WI38 (cell line): ENCODE measurements around the gene SSH2.
"Not testable (repeated sequence)": the region's sequence is repeated elsewhere in the genome, so short reads cannot be mapped to it uniquely, and the experiment has no call there.

ENCODE experiments used
- H3K4me3 ChIP-seq: 2 replicates; pipeline ENCODE4 v1.5.1; 2011; ENCODE audit warnings: low read depth, mild to moderate bottlenecking, control low read depth, low read length
- CTCF ChIP-seq: IDR thresholded peaks from 2 replicates; pipeline ENCODE4 v1.5.1; 2012; ENCODE audit warnings: low read depth, mild to moderate bottlenecking, control low read depth, low read length

SSH2 gene

GRCh38 chr17:29911641-29912177 lies 18.3 kb downstream of the SSH2 start:
- no peak for TF ChIP-seq CTCF
- H3K4me3 ChIP-seq, result no peak overlapping the region

GRCh38 chr17:29909236-29910003 lies 20.6 kb downstream of the SSH2 start:
- H3K4me3 ChIP-seq, result no peak overlapping the region
- TF ChIP-seq CTCF, result no peak

- H3K4me3 ChIP-seq, result no peak overlapping the region
- TF ChIP-seq CTCF, result no peak
These were observed 23.1 kb downstream of the SSH2 start for GRCh38 chr17:29906969-29907368.

- no peak for TF ChIP-seq CTCF
- no peak overlapping the region for H3K4me3 ChIP-seq
These were observed 24.2 kb downstream of the SSH2 start for GRCh38 chr17:29905879-29906167.

GRCh38 chr17:29905086-29905878 lies 24.7 kb downstream of the SSH2 start:
- H3K4me3 ChIP-seq, result no peak overlapping the region
- no peak for TF ChIP-seq CTCF

- H3K4me3 ChIP-seq, result no peak overlapping the region
- no peak for TF ChIP-seq CTCF
These were observed 26.6 kb downstream of the SSH2 start for GRCh38 chr17:29903471-29903870.

GRCh38 chr17:29897136-29897535 lies 32.9 kb downstream of the SSH2 start:
- not testable (repeated sequence) for H3K4me3 ChIP-seq
